HL-60 (cell line): ENCODE results near the gene IGFL3.

Experiments
- DNase-seq, 2 experiments: peaks; one replicate each; pipeline ENCODE4 v3.0.0-alpha.2; 2010 to 2020; ENCODE audit warnings: low read depth in 1 of 2, low spot score in 1 of 2
- H3K27ac ChIP-seq: fragments of 250-450 bp; sonication (Bioruptor Pico); replicated peaks from 2 replicates; pipeline ENCODE4 v1.5.1; 2020; ENCODE audit warnings: mild to moderate bottlenecking, moderate library complexity
- H3K27me3 ChIP-seq: fragments of 250-450 bp; sonication (Bioruptor Pico); 2 replicates; pipeline ENCODE4 v1.5.1; 2021; ENCODE audit warnings: mild to moderate bottlenecking, moderate library complexity; ENCODE audit not compliant: insufficient read depth, poor library complexity, severe bottlenecking
- H3K4me3 ChIP-seq: replicated peaks from 2 replicates; pipeline ENCODE4 v1.5.1; 2011; ENCODE audit warnings: mild to moderate bottlenecking, control low read depth, low read length; ENCODE audit not compliant: insufficient read depth
- CTCF ChIP-seq: IDR thresholded peaks from one replicate; pipeline ENCODE4 v1.5.1; 2011; ENCODE audit warnings: low read length, control low read depth, inconsistent platforms; ENCODE audit not compliant: insufficient read depth
- GABPA ChIP-seq: IDR thresholded peaks from 2 replicates; pipeline ENCODE4 v1.6.1; 2012; ENCODE audit warnings: low read depth
- POLR2AphosphoS5 ChIP-seq: IDR thresholded peaks from 2 replicates; pipeline ENCODE4 v1.6.1; 2012; ENCODE audit warnings: low read depth
- REST ChIP-seq: IDR thresholded peaks from 2 replicates; pipeline ENCODE4 v1.6.1; 2012; ENCODE audit warnings: low read depth; ENCODE audit not compliant: insufficient replicate concordance
- SPI1 ChIP-seq: IDR thresholded peaks from 2 replicates; pipeline ENCODE4 v1.6.1; 2012; ENCODE audit warnings: low read depth, mild to moderate bottlenecking, borderline replicate concordance

IGFL3 gene

GRCh38 chr19:46137915-46138473 lies 13.5 kb upstream of the IGFL3 start:
- no peak for TF ChIP-seq POLR2AphosphoS5
- TF ChIP-seq CTCF: no peak
- TF ChIP-seq GABPA: no peak
- TF ChIP-seq SPI1: no peak
- TF ChIP-seq REST: no peak
- Histone ChIP-seq H3K4me3 (no peak overlapping the region), H3K27me3 (peaks cover 8% of the 10 kb centered on the region), H3K27ac (no peak overlapping the region)
- DNase-seq: no peak

GRCh38 chr19:46134527-46134926 lies 10.0 kb upstream of the IGFL3 start:
- Histone ChIP-seq H3K27me3 (peaks cover 15% of the 10 kb centered on the region), H3K27ac (no peak overlapping the region), H3K4me3 (no peak overlapping the region)
- TF ChIP-seq POLR2AphosphoS5 (no peak), GABPA (no peak), SPI1 (no peak), CTCF (no peak), REST (no peak)
- no peak for DNase-seq

GRCh38 chr19:46133777-46134241 lies 9.3 kb upstream of the IGFL3 start:
- no peak for DNase-seq
- no peak overlapping the region for H3K27ac ChIP-seq

More at GRCh38 chr19:46133777-46134241, 9.3 kb upstream of the IGFL3 start:
- H3K4me3 ChIP-seq: no peak overlapping the region
- peaks cover 19% of the 10 kb centered on the region for H3K27me3 ChIP-seq
- TF ChIP-seq CTCF: no peak
- no peak for TF ChIP-seq GABPA
- no peak for TF ChIP-seq REST
- no peak for TF ChIP-seq POLR2AphosphoS5
- no peak for TF ChIP-seq SPI1
